ENCODE data around the gene ARMC12.
A peak's percentile ranks its signal among the peaks of the same experiment; 100 is the strongest.

GRCh38 chr6:35731414-35731735 lies 5.5 kb upstream of the ARMC12 start:
- TF ChIP-seq POLR2AphosphoS5 (IDR thresholded peaks at IDR 0.05; ENCODE audit: borderline replicate concordance, low read depth, low read length), result peak; percentile 56; the same call in 1 of the 2 replicates
- TF ChIP-seq EZH2 (IDR thresholded peaks at IDR 0.05), result no peak

Data from SK-N-MC (cell line).